Measurements from ENCODE around the gene CHRNA4.
"Not testable (repeated sequence)": the region's sequence is repeated elsewhere in the genome, so short reads cannot be mapped to it uniquely, and the experiment has no call there.

Gene CHRNA4

DNA sequence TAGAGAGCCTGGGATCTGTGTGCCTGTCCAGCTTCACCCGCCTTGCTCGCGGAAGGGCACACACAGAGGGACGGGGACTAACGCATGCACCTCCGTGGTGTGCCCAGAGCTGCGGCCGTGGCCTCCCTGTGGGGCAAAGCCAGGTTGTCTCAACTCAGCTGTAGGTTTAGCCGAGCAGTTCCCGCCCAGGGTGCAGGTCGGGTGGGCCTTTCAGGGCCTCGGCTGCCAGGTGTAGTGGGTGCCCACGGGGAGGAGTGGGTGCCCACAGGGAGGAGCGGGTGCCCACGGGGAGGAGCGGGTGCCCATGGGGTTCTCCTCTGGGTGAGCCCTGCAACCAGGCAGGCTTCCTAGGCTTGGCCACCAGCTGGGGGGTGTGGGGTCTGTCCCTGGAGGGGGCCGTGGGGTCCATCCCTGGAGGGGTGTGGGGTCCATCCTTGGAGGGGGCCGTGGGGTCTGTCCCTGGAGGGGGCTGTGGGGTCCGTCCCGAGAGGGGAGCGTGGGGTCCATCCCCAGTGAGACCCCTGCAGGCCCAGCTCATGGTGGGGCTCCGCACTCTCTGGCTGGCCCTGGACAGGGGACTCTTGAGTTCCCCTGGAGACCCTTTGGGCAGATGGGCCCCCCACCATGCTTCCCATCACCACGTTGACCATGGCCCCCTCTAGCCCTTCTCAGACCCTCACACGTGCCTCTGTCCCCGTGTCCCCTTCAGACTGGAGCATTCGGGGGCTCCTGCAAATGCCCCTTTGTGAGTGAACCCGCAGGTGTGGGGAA, 37.8 kb upstream of the CHRNA4 start:
- in situ Hi-C loops (cut with MboI; ENCODE audit: low sequenced_read_pairs), result no loop called here

DNA sequence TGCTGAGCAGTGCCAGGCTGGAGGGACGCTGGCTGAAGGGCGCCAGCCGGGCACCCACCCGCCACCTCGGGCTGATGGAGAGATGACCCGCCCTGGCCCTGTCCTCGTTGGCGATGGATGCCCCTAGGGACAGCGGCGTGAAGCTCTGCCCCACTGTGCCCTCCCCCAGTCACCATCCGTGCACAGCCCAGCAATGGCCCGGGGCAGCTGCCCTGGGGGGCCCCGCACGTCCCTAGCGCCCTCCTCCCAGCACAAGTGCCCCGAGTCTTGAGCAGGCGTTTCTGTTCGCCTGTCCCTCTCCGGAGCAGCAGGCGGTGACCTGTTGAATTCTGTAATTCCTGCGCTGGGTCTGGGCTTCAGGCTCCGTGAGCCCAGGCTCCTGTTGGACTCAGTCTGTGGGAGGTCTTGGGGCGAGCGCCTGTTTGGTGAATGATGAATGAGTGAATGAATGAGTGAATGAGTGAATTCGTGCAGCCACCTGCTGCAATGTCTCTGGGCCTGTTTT, 36.8 kb upstream of the CHRNA4 start:
- in situ Hi-C loops (cut with MboI; ENCODE audit: low sequenced_read_pairs), result no loop called here

DNA sequence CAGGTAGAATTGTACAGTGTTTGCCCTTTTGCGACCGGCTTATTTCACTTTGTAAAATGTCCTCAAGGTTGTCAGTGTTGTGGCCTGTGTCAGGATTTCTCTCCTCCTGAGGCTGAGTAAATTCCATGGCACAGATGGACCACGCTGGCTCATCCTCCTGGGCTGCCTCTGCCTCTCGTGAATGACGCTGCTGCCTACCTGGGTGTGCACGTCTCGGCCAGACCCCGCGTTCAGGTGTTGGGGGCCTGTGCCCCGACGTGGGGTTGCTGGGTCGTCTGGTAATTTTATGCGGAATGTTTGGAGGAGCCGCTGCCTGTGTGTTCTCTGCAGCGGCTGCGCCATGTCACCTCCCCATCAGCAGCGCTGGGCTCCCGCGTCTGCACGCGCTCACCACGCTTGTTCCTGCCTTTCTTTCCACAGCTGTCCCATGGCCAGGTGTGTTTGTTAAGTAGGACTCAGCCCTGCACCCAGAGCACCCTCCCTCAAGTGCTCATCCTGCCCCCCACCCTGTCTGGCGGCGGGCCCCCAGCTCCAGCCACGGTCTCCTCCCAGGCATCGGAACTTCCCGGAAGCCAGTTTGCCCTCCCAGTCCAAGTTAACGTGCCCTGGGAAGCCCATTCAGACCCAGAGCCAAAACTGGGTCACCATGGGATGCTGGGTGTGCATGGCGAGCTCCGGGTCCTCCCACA, 36.1 kb upstream of the CHRNA4 start:
- in situ Hi-C loops (cut with MboI; ENCODE audit: low sequenced_read_pairs), result no loop called here

DNA sequence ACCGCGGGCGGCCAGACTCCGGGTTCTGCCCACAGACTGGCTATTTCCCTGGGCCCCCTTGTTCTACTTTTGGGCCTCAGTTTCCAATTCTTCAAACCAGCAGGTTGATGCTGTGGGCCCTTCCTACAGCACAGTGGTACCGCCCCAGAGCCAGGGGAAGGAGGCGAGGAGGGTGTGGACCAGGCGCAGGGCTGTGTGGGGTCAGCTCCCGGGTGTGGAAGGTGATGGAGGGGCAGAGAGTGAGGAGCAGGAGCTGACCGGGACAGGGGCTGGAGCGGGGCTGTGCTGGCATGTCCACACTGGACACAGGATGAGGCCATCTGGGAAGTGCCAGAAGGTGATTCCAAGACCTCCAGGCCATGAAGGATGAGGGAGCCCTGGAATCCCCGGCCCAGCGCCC, 35.2 kb upstream of the CHRNA4 start:
- in situ Hi-C loops (cut with MboI; ENCODE audit: low sequenced_read_pairs), result no loop called here

DNA sequence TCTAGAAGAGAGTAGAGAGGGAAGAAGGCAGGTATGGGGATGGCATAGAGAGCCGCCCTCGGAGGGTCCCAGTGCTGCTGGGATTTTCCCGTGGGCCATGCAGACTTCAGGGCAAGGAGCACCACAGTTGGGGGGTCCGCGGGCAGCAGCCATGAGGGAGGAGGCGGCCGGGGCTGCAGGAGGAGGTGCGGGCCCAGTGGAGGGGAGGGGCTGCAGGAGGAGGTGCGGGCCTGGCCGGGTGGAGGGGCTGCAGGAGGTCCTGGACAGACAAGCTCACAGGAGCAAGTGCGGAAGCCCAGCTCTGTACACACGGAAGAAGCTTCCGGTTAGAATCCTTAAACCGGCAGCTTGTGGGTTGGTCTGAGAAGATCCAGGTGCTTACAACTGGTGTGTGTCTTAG, 34.6 kb upstream of the CHRNA4 start:
- in situ Hi-C loops (cut with MboI; ENCODE audit: low sequenced_read_pairs), result no loop called here

DNA sequence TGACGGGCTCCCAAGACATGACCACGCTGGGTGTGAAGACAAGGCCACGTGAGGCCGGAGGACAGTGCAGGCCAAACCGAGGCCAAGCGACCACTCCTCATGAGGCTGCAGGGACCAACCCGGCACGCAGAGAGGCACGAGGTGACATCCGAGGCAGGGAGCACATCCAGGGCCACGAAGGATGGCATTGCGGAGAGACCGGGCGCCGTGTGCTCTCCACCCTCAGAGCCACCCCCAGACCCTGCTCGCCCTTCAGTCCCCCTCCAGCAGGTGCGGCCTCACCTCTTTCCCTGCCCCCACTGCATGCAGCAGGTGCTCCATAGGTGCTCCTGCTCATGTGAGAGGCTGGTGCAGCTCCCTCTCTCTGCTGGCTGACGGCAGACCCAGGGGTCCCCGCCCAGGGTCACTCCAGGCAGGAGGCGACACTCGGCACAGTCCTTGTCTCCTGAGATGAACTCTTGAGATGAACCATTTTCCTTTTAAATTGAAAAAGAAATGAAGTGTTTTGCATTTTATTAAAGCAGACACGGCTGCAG, 33.8 kb upstream of the CHRNA4 start:
- in situ Hi-C loops (cut with MboI; ENCODE audit: low sequenced_read_pairs), result no loop called here

DNA sequence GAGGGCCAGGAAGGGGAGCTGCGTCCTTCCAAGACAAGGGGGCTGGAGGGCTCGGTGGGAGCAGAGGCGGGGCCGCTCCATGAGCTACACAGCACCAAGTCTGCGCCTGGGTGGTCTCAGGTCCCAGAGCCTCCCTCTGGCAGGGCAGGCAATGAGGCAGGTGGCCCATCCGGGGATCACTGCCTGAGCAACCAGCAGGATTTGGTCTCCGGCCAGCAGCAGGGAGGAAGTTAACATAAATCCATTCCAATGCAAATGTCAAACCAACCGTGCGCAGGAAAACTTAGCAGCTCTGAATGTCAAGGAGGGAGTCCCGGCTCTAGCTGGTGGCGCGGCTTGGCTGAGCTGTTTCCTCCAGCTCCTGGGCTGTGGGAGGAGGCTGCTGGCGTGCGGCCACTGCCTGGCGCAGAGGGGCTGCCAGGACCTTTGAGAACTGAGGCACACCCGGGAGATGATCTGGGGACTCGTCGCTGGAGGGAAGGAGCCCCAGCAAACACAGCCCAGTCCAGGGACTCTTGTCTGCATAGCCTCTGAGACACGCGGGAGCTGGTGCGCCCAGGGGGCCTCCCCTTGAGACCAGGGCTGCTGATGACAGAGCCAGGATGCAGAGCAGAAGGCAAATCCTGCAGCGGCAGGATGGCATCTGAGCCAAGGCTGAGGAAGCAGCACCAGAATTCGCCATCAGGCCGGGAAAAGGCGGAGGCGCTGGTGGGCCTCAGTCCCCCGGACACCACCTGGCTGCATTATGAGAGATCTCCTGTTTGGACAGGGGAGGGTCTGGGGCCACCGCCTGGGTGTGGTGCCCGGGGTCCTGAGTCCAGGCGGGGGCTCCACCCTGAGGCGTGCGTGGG, 33.1 kb upstream of the CHRNA4 start:
- in situ Hi-C loops (cut with MboI; ENCODE audit: low sequenced_read_pairs), result no loop called here

DNA sequence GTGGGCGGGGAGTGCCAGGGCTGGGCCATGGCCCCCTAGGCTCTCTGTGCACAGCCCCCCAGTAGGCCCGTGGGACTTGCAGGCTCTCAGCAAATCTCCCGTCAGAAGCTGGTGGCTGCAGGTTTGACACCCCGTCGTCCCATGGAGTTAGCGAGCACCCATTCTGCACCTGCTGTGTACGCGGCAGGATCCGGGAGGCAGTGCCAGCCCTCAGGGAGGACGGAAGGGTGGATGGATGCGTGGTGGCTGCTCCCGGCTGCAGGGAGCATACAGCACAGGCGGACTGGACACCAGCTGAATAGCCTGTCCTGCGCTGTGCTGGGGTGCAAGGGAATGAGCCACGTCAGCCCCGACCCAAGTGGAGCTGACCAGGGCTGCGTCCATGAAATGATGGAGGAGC, 32.4 kb upstream of the CHRNA4 start:
- in situ Hi-C loops (cut with MboI; ENCODE audit: low sequenced_read_pairs), result no loop called here

DNA sequence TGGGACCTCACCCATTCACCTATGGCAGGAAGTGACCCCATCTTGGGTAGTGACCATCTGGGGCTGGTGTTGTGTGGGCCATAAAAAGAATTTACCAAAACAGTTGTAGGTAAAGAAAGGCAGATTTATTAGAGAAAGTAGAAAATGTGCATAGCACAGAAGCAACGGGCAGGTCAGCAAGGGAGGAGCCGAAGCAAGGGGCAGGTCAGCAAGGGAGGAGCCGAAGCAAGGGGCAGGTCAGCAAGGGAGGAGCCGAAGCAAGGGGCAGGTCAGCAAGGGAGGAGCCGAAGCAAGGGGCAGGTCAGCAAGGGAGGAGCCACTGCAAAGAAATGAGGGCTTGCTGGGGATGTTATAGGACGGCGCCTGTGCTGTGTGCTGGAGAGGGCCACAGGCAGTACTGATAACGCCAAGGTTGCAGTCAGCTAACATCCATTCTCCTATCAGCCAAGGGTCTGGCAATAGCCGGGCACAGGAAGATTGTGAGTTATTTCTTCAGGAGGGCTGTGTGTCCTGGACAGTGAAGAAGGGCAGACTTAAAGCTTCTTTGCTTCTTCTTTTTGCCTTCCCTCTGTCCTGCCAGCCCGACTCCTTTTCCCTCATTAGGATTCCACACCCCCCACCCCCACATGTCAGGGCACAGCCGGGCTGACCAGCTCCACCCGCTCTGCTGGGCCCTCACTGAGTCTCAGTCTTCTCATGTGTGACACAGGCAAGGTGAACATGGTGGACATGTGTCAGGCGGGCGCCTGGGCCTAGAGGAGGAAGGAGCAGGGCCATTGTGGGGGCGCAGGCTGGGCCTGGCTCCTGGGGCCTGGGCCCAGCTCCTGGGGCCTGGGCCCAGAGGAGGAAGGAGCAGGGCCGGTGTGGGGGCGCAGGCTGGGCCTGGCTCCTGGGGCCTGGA, 31.6 kb upstream of the CHRNA4 start:
- in situ Hi-C loops (cut with MboI; ENCODE audit: low sequenced_read_pairs), result no loop called here

DNA sequence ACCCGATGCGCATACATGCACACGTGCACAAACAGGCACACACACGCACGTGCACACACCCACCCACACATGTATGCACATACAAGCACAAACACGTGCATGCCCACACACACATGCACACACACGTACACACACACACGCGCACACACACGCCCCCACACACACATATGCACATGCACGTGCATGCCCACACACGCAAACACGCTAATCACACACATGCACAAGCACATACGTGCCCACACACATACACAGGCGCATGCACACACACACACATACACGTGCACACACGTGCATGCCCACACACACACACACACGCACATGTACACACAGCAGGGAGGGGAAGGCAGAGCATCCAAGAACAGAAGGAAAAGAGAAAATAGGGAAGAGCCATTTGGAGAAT, 26.8 kb upstream of the CHRNA4 start:
- in situ Hi-C loops (cut with MboI; ENCODE audit: low sequenced_read_pairs), result no loop called here

DNA sequence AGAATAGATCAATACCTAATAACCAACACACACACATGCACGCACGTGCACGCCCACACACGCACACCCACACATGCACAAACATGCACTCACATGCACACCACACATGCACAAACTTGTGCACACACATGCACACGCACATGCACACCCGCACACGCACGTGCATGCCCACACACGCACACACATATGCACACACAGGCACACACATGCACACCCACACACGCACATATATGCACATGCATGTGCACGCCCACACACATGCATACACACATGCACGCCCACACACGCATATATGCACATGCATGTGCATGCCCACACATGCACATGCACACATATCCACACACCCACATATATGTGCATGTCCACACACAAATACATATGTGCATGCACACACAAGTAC, 26.2 kb upstream of the CHRNA4 start:
- in situ Hi-C loops (cut with MboI; ENCODE audit: low sequenced_read_pairs), result no loop called here

DNA sequence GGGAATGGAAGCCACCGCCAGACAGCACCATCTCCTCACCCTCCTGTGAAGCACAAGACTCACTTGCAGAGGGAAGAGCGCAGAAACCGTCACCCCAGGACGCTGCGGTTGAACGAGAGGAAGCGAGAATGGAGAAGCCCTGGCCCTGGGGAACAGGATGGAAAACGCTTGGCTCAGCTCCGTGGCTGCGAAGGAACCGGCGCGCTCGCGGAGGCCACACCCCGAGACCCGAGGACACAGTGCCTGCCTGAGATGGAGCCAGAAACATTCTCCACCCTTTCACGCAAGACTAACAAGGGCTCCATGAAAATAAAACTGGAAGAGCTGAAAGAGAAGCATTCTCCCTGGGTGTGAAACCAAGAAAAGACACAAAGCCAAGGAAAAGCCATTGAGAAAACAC, 25.3 kb upstream of the CHRNA4 start:
- in situ Hi-C loops (cut with MboI; ENCODE audit: low sequenced_read_pairs), result no loop called here

DNA sequence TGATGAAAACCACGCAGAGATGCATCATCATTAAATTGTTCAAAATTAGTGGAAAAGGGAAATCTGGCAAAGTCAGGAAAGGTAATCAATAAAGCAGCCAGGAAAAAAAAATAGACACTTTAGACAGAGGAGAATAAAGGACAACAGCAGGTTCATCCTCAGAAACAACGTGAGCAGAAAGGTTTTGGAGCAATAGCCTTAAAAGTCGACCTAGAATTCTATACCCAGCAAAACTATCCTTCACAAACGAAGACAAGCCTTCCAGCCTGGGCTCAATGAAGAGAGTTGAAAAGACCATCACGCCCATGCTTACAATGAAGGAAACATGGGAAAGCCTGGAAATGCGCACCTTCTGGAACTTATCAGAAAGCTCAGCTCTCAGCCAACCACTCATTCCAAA, 24.7 kb upstream of the CHRNA4 start:
- in situ Hi-C loops (cut with MboI; ENCODE audit: low sequenced_read_pairs), result no loop called here

DNA sequence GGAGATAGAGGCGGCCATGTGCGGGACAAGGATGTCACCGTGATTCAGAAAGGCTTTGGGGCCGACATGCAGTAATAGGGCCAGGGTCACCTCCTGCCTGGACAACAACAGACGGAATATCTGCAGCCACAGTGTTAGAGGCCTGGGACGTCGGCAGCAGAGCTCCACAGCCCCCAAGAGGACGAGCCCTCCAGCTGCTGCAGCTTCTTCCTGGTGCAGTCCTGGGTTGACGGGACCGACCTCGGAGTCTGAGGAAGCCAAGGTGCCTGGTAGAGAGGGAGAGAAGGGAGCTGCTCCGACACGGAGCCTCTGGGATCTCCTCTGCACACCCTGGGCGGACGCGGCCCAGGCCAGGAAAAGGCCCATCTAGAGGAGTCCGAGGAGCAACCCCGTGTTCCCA, 23.2 kb upstream of the CHRNA4 start:
- in situ Hi-C loops (cut with MboI; ENCODE audit: low sequenced_read_pairs), result no loop called here

DNA sequence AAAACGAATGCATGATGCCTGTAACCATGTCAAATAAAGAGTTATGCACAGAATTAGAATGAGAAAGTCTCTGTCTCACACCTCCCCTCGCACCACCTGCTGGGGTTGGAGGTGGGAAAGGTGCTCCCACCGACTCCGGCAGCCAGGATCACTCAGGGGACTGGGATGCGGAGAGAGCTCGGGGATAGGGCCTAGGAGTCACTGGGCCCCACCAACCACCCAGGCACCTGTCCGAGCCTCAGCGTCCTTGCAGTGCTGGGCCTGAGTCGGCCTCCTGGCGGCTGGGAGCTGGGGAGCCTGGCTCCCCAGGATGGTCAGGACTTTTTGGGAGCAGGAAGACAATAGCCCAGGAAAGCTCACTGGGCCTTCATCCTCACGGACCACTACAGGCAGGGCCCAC, 22.4 kb upstream of the CHRNA4 start:
- in situ Hi-C loops (cut with MboI; ENCODE audit: low sequenced_read_pairs), result no loop called here

DNA sequence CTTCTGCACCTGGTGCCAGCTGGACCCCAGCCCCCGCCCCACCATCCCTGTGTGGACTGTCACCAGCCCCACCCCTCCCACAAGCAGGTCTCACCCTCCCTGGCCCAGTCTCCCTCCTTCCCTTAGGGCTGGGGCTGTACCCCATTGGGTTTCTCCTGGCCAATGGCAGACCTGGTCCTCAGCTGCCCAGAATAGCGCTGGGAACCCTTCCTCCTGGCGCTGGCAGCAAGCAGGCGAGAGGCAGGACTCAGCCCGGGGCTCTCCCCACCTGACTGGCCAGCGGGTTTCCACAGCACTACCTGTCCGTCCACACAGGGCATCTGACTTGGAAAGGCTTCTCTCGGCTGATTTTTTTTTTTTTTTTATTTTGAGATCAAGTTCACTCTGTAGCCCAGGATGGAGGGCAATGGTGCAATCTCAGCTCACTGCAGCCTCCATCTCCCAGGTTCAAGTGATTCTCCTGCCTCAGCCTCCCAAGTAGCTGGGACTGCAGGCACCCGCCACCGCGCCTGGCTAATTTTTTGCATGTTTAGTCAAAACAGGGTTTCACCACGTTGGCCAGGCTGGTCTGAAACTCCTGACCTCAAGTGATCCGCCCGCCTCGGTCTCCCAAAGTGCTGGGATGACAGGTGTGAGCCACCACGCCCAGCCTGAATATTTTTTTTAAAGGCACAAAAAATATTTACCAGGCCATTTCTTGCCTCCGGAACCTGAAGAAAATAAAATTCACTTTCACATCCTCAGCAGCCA, 21.6 kb upstream of the CHRNA4 start:
- in situ Hi-C loops (cut with MboI; ENCODE audit: low sequenced_read_pairs), result no loop called here

DNA sequence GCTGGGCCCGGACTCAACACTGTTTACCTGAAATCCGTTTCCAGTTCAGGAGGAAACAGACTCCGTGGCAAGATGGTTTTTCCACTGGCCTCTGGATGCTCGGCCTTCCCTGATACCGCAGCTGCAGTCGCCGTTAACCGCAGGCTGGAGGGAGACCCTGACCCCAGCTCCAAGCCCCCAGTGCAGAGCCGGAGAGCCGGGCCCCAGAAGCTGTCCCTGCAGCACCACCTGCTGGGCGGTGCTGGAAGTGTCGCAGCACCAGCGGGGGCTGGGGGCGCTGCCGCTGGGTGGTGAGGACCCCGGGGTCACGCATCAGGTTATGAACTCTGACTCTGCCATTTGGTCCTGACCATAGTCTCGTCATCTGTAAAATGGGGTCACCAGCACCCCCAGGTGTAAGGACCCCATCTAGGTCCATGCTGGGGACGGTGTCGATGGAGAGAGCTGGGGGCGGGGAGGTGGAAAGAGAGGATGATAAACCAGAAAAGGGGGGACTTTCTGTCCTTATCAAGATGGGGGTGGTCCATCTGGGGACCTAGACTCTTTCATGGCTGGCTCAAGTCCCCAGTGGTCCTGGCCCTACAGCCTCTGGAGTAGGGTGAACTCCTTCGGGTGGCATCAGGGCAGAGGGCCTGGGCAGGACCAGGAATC, 20.8 kb upstream of the CHRNA4 start:
- in situ Hi-C loops (cut with MboI; ENCODE audit: low sequenced_read_pairs), result no loop called here

DNA sequence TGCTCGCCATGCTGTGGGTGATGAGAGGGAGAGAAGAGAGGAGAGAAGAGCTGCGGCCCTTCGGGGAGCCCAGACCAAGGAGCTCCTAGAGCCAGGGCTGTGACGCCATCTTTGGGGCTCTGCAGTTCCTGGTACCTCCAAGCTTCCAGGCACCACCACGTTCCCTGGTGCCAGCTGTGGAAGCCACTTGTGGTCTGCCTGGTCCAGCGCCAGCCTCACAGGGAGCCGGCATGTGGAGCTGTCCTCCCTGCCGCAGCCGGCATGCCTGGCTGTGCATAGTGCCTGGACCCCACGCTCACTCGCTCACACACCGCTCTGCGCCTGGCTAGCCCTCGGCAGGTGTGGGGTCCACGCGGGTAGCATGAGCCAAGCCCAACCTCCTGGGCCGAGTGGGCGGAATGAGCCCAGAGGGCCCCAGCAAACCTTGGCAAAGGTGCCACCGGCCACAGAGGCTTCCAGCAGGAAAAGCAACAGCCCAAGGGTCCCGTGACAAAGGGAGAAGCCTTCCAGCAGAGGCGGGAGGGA, 19.3 kb upstream of the CHRNA4 start:
- in situ Hi-C loops (cut with MboI; ENCODE audit: low sequenced_read_pairs), result no loop called here

DNA sequence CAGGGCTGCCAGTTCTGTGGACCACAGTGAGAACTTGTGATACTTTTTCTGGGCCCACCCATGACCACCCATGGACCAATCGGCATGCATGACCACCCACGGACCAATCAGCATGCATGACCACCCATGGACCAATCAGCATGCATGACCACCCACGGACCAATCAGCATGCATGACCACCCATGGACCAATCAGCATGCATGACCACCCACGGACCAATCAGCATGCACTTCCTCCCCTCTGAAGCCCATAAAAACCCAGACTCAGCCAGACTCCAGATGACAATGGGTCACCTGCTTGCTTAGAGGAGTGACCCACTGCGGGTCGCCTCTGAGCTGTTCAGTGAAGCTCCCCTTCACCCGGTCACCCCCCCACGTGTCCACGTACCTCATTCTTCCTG, 18.7 kb upstream of the CHRNA4 start:
- in situ Hi-C loops (cut with MboI; ENCODE audit: low sequenced_read_pairs), result not testable (repeated sequence)

All from HL-60/S4 (cell line).